WERI-Rb-1 (cell line): ENCODE data around the gene MCM3AP.

Source experiments
- DNase-seq: peaks from one replicate; pipeline ENCODE4 v3.0.0-alpha.2; 2020
- H3K27ac ChIP-seq: fragments of 250-450 bp; sonication (Bioruptor Pico); 2 replicates; pipeline ENCODE4 v1.5.1; 2020; ENCODE audit warnings: mild to moderate bottlenecking, moderate library complexity
- H3K27me3 ChIP-seq: fragments of 250-450 bp; sonication (Bioruptor Pico); 2 replicates; pipeline ENCODE4 v1.5.1; 2021; ENCODE audit warnings: mild to moderate bottlenecking, low read depth, moderate library complexity; ENCODE audit not compliant: insufficient read depth, severe bottlenecking
- H3K36me3 ChIP-seq: fragments of 250-450 bp; sonication (Bioruptor Pico); 2 replicates; pipeline ENCODE4 v1.5.1; 2020; ENCODE audit warnings: mild to moderate bottlenecking, moderate library complexity
- H3K4me3 ChIP-seq: 2 replicates; pipeline ENCODE4 v1.5.1; 2011; ENCODE audit warnings: low read depth, mild to moderate bottlenecking, control low read depth, low read length
- H3K9me3 ChIP-seq: fragments of 250-450 bp; sonication (Bioruptor Pico); 2 replicates; pipeline ENCODE4 v1.5.1; 2021; ENCODE audit warnings: mild to moderate bottlenecking, moderate library complexity; ENCODE audit not compliant: severe bottlenecking
- TF ChIP-seq, protein P1 (sequence below): IDR thresholded peaks from 2 replicates; pipeline ENCODE4 v1.5.1; 2011; ENCODE audit warnings: low read depth, mild to moderate bottlenecking, control low read depth, inconsistent platforms, low read length

MCM3AP gene

DNA sequence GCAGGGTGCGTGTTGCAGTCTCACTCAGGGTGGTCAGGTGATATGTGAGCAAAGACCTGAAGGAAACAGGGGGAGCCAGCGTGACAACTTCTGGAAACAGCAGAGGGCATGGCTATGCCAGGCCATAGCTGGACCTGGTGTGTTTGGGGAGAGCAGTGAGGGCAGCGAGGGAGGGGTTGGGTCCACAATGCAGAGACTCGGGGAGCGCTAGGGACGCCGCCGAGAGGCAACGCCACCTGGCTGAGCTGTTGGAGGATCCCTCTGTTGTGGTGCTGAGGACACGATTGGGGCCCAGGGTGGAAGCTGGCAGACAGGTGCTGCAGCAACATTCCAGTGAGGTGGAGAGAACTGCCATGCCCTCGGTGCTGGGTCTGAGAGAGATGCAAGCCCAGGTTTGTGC is 30.2 kb downstream of the MCM3AP start:
- no peaks in the 10 kb centered on the region for H3K9me3 ChIP-seq
- TF ChIP-seq, protein P1, sequence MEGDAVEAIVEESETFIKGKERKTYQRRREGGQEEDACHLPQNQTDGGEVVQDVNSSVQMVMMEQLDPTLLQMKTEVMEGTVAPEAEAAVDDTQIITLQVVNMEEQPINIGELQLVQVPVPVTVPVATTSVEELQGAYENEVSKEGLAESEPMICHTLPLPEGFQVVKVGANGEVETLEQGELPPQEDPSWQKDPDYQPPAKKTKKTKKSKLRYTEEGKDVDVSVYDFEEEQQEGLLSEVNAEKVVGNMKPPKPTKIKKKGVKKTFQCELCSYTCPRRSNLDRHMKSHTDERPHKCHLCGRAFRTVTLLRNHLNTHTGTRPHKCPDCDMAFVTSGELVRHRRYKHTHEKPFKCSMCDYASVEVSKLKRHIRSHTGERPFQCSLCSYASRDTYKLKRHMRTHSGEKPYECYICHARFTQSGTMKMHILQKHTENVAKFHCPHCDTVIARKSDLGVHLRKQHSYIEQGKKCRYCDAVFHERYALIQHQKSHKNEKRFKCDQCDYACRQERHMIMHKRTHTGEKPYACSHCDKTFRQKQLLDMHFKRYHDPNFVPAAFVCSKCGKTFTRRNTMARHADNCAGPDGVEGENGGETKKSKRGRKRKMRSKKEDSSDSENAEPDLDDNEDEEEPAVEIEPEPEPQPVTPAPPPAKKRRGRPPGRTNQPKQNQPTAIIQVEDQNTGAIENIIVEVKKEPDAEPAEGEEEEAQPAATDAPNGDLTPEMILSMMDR = no peak
- H3K27ac ChIP-seq = no peak overlapping the region
- no peak for DNase-seq
- H3K36me3 ChIP-seq = peaks cover 98% of the 10 kb centered on the region
- H3K4me3 ChIP-seq = no peak overlapping the region
- H3K27me3 ChIP-seq = no peaks in the 10 kb centered on the region

DNA sequence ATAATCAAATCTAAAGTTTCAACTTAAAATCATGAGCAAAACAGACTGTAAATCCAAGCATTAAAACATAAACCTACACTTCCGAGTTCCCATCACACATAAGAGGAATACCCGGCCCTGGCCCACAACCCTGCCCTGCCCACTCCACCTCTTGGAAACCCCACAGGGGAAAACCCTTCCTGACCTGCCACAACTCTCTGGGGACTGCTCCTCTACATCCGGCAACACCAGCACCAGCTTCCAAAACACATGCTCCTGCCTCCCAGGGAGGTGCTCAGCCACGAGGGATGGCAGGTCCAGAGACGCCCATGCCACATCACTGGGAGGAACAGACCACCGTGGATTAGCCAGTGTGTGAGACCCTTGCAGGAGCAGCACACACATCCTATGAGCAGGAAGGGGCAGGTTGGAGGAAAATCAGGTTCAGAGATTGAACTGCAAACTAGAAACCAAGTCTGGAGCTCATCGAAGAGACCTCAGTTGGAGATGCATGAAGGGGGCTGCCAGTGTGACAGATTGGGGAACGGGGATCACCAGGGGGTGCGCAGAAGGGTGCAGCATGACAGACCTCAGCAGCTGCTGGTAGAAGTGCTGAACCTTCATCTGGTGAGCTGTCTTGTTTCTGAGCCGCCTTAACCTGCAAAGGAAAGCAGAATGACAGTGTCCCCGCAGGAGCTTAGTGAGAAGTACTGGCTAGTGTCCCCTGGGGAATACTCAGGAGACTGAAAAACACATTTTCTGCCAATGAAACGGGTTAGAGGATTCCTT is 31.0 kb downstream of the MCM3AP start:
- H3K27ac ChIP-seq = peak overlapping the region; percentile 8; the same call in 1 of the 2 replicates
- no peak for DNase-seq
- TF ChIP-seq, protein P1 = no peak
- peaks cover 98% of the 10 kb centered on the region for H3K36me3 ChIP-seq
- no peak overlapping the region for H3K4me3 ChIP-seq
- H3K9me3 ChIP-seq = no peaks in the 10 kb centered on the region
- no peaks in the 10 kb centered on the region for H3K27me3 ChIP-seq

DNA sequence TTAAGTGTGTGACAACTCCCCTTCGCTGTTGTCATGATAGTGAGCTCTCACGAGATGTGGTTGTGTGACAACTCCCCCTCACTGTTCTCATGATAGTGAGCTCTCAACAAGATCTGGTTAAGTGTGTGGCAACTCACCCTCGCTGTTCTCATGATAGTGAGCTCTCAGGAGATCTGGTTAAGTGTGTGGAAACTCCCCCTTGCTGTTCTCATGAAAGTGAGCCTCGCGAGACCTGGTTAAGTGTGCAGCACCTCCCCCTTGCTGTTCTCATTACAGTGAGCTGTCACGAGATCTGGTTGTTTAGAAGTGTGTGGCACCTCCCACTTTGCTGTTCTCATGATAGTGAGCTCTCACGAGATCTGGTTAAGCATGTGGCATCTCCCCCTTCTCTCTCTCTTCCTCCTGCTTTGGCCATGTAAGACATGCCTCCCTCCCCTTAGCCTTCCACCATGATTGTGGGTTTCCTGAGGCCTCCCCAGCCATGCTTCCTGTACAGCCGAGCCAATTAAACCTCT is 31.7 kb downstream of the MCM3AP start:
- H3K27ac ChIP-seq = no peak overlapping the region; the same call in 1 of the 2 replicates

GRCh38 chr21:46252840-46253239 is 32.6 kb downstream of the MCM3AP start:
- no peak overlapping the region for H3K4me3 ChIP-seq
- H3K9me3 ChIP-seq = no peaks in the 10 kb centered on the region
- H3K36me3 ChIP-seq = peaks cover 95% of the 10 kb centered on the region
- H3K27me3 ChIP-seq = no peaks in the 10 kb centered on the region
- TF ChIP-seq, protein P1 = no peak
- no peak for DNase-seq
- no peak overlapping the region for H3K27ac ChIP-seq

More for the DNA sequence above, 31.7 kb downstream of the MCM3AP start:
- Histone ChIP-seq H3K36me3 (peaks cover 98% of the 10 kb centered on the region), H3K27me3 (no peaks in the 10 kb centered on the region), H3K9me3 (no peaks in the 10 kb centered on the region), H3K4me3 (no peak overlapping the region)
- TF ChIP-seq, protein P1 = no peak
- no peak for DNase-seq

- H3K9me3 ChIP-seq = no peaks in the 10 kb centered on the region
- no peak overlapping the region for H3K4me3 ChIP-seq
- TF ChIP-seq, protein P1 = no peak
- H3K27ac ChIP-seq = no peak overlapping the region
- H3K27me3 ChIP-seq = no peaks in the 10 kb centered on the region
- DNase-seq = no peak
- peaks cover 95% of the 10 kb centered on the region for H3K36me3 ChIP-seq
These were observed 35.2 kb downstream of the MCM3AP start for GRCh38 chr21:46250146-46250725.
